NCI-H345 treated with DMSO at 0.1 percent for 48 hours (cell line): ENCODE measurements around the gene NCOA1.
A peak's percentile ranks its signal among the peaks of the same experiment; 100 is the strongest.
"Not testable (repeated sequence)": the region's sequence is repeated elsewhere in the genome, so short reads cannot be mapped to it uniquely, and the experiment has no call there.

Experiments
- DNase-seq: peaks from one replicate; lab custom pipeline; 2025; ENCODE audit not compliant: unreplicated experiment; lab: John Stamatoyannopoulos, UW

The NCOA1 gene

GRCh38 chr2:24774373-24774772, 283.3 kb downstream of the NCOA1 start:
- no peak for DNase-seq

GRCh38 chr2:24779116-24779515, 288.1 kb downstream of the NCOA1 start:
- DNase-seq, result no peak

DNA sequence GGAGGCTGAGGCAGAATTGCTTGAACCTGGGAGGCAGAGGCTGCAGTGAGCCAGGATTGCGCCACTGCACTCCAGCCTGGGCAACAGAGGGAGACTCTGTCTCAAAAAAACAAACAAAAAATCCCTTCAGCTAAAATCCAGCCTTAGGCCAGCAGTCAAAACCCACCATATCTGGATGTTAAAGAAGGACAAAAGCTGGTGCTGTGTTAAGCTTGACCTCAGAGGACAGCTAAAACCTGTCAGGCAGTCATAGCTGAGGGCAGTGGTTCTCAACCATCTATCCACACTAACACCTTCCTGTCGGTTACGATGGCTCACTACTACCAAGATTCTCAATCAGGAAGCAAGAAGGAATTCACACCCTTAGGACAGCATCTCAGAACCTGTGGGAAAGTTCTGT, 292.6 kb downstream of the NCOA1 start:
- no peak for DNase-seq

- no peak for DNase-seq
Measured at GRCh38 chr2:24785671-24786321, 294.7 kb downstream of the NCOA1 start.

GRCh38 chr2:24787532-24787931, 296.5 kb downstream of the NCOA1 start:
- no peak for DNase-seq

GRCh38 chr2:24788816-24789215, 297.8 kb downstream of the NCOA1 start:
- no peak for DNase-seq

GRCh38 chr2:24791452-24791851, 300.4 kb downstream of the NCOA1 start:
- DNase-seq, result no peak

DNA sequence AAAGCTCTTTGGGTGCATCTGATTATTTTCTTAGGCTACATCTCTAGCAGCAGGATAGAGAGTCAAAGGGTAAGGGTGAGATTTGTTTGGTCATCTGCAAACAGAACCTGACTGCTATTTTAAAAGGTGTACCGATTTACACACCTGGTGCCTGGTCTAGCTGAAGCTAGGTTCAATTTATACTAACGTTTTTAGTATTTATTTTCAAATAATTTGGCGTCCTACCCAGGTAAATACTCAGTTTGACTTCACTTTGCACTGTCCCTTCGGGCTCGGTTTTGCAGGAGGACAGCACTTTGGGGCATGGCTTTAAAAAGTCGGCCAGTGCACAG, 301.5 kb downstream of the NCOA1 start:
- no peak for DNase-seq

- peak; percentile 99 for DNase-seq
Measured at GRCh38 chr2:24792874-24793760, 302.1 kb downstream of the NCOA1 start, which contains the start of the genes CENPO and PTRHD1. Gene CENPO, plus strand, starts transcription at chr2:24793425. Its CDS starts 495 bp downstream, at chr2:24793920. Gene PTRHD1, minus strand, starts transcription at chr2:24793391. Its CDS starts 14 bp downstream, at chr2:24793377.

DNA sequence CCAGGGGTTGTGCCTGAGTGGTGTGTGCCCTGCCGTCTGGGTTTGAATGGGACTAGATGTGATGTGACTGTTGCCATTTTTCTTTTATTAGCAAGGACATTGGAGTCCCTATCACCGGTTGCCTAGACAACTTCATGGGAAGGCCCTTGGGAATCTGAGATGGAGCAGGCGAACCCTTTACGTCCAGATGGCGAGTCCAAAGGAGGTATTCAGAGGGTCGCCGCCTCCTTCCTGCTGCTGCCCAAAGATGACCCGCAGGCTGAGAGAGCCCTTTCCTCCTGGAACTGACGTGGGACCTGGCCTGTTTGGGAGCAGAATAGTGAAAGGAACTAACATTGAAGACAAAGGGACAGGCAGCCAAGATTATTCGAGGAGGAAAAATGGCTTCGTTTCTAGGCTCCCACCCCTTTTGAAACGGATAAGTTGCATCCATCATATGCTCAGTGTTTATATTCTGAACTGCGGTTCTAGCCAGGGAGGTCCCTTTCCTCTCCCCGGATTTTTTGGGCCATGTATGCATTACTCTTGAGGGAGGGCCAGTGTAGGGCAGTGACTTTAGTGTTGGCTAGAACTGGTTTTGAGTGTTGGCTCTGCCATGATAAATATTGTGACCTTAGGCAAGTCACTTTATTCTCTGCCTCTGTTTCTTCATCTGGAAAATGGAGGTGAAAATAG, 302.8 kb downstream of the NCOA1 start:
- DNase-seq, result peak; percentile 25

DNA sequence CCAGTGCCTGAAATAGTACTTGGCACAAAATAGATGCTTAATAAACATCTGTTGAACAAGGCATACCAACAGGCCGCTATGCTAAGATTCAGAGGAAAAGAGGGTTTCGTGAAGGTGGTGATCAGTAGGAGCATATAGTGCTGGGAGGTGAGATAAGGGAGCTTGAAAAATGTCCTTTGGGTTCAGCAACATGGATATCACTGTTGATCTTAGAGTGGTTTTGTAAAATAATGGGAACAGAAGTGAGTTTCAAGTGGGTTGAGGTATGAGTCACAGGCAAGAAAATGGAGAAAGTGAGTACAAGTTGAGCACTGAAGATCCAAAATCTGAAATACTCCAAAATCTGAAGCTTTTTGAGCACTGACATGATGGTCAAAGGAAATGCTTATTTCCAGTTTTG, 306.6 kb downstream of the NCOA1 start:
- no peak for DNase-seq

- not testable (repeated sequence) for DNase-seq
Measured at GRCh38 chr2:24800487-24800886, 309.4 kb downstream of the NCOA1 start.

- DNase-seq, result not testable (repeated sequence)
Measured at GRCh38 chr2:24805811-24806660, 315.0 kb downstream of the NCOA1 start.

DNA sequence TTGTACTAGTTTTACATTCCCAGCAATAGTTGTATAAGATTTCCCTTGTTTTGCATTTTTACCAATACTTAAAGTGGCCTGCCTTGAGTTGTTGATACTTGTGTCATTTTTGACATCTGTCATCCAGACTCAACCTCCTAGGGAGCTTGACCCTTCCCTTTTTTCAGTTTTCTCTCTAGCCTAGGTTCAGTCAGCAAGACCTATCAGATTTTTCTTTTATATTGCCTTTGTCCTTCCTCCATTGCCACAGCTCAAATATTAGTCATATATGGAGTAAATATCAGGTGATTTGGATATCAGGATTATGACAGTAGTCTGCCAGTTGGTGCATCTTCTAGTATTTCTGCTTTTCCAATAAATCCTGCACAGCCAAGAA, 315.6 kb downstream of the NCOA1 start:
- no peak for DNase-seq

DNA sequence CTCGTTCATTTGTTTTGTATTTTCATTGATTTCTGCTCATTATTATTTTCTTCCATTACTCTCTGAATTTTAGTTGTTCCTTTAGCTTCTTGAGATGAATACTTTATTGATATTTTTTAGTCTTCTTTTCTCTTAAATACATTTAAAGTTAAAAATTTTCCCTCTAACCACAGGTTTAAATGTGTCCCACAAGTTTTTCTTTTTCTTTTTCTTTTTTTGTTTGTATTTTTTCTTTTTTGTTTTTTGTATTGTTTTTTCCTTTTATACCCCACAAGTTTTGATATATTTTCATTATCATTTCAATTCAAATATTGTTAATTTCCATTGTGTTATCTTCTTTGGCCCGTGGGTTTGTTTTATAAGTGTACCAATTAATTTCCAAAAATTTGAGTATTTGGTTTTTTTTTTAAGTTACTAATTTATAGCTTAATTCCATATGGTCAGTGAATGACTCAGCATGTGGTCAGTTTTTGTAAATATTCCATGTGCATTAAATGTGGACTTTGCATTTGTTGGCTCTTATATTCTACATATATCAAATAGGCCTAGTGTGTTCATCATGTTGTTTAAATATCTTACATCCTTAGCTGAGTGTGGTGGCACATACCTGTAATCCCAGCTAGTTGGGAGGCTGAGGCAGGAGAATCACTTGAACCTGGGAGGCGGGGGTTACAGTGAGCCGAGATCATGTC, 318.4 kb downstream of the NCOA1 start:
- DNase-seq, result no peak

DNA sequence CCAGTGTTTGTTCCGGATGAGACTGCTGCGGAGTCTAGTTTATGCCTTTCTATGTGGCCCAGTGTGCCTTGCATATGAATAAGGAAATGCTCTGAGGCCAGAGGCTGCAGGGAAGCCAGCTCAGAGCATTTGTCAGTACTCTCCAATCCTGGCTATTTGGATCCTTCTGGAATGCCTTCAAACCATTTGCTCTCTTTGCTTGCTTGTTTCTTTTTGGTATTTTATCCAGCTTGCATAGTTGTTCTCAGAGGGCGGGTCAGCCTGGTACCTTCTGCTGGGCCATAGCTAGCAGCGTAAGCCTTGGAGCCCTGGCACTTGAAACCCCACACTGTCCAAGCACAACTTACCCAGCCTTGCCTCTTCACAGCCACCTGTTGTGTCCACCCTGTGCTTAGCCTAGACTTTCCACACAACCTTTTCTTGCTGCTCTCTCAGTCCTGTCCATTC, 322.7 kb downstream of the NCOA1 start:
- no peak for DNase-seq

DNA sequence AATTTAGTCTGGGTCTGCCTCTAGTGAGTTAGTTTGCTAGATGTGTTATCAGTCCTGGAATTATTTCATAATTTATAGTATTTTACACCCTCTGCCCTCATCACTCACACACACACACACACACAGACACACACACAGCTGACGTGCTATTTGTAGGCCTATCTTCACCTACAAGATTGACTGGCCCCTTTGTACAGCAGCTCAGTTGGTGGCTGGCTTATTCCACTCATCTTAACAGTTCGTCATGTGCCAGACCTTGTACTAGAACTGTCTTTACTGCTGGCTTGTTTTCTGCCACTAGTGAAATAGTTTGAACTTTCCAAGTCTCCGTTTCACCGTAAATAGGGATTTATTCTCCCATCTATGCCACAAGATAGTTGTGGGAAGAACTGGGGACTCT, 323.5 kb downstream of the NCOA1 start:
- no peak for DNase-seq

DNA sequence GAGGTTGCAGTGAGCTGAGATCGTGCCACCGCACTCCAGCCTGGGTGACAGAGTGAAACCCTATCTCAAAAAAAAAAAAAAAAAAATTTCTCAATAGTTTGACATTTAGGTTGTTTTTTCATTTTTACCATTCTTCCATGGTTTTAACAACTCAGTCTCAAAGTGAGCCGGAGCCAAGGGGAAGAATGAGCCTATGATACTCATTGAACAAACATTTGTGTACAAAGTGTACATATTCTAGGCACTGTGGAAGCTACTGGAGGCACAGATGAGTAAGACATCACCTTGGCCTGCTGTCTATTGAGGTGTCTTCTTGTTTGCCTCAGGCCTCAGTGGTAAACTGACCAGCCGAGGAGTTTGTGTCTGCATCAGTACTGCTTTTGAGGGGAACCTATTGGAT, 324.1 kb downstream of the NCOA1 start:
- DNase-seq, result no peak

- no peak for DNase-seq
Measured at GRCh38 chr2:24816404-24816803, 325.4 kb downstream of the NCOA1 start.

DNA sequence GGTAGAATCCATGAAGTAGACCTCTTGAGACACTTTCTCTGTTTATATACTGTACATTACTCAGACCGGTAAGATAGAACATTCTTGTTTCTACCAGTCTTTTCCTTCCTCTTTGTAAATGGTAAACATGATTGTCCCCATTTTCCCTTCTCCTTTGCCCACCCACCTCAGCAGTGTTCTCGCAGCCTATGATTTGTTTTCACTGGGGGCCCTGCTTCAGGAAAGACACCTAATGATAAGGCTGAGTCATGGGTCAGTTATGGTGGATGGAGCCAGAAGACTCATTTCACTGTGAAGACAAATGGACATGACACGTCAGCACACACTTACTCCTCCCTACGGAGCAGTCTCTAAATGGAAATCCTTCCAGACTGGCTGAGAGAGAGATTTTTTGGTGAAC, 325.8 kb downstream of the NCOA1 start:
- DNase-seq, result no peak
